Fibroblast of villous mesenchyme (primary cell): Measurements from ENCODE around the gene CLDN5. TPM values are rescaled to one million over a fixed set of nuclear protein-coding genes. Genes with fewer than 3 reads are reported as not detected.

Experiments used
- DNase-seq: peaks from one replicate; pipeline ENCODE4 v3.0.0-alpha.2; 2010; ENCODE audit warnings: low read depth
- H3K4me3 ChIP-seq: 2 replicates; pipeline ENCODE4 v1.5.1; 2011; ENCODE audit warnings: low read depth, mild to moderate bottlenecking, low read length
- total RNA-seq: library from RNA; depleted of rRNA; stranded (reverse); fragments of >200 nt; gene quantifications from 2 replicates; pipeline ENCODE4 v1.2.3, GENCODE V29; 2012
- TF ChIP-seq, protein P1 (sequence below): IDR thresholded peaks from 2 replicates; pipeline ENCODE4 v1.5.1; 2012; ENCODE audit warnings: low read depth, mild to moderate bottlenecking, low read length; ENCODE audit not compliant: insufficient read depth

Gene CLDN5
- total RNA-seq, 1 donor: not detected

DNA sequence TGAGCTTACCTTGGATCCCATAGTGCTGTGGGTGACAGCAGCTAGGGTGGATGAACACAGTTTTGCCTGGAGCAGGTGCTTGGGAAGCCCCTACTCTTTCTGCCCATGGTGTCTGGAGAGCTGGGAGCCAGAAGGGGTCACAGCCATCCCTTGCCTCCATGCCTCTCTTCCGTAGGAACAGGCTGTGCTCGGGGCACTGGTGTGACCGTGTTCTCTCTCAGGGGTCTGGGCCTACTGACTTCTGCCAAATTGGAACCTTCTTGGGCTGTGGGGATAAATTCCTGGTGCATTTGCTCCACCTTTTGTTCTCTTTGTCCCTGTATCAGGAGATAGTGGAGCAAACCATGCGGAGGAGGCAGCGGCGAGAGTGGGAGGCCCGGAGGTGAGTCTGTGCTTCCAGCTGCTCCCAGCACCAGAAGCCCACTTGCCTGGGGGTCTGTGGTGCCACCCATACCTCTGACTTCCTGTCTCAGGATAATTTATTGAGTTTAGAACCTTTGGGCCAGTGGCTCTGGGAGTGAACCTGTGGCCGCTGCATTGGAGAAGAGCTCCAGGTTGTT is 30.1 kb downstream of the CLDN5 start:
- TF ChIP-seq, protein P1, sequence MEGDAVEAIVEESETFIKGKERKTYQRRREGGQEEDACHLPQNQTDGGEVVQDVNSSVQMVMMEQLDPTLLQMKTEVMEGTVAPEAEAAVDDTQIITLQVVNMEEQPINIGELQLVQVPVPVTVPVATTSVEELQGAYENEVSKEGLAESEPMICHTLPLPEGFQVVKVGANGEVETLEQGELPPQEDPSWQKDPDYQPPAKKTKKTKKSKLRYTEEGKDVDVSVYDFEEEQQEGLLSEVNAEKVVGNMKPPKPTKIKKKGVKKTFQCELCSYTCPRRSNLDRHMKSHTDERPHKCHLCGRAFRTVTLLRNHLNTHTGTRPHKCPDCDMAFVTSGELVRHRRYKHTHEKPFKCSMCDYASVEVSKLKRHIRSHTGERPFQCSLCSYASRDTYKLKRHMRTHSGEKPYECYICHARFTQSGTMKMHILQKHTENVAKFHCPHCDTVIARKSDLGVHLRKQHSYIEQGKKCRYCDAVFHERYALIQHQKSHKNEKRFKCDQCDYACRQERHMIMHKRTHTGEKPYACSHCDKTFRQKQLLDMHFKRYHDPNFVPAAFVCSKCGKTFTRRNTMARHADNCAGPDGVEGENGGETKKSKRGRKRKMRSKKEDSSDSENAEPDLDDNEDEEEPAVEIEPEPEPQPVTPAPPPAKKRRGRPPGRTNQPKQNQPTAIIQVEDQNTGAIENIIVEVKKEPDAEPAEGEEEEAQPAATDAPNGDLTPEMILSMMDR: no peak
- no peak overlapping the region for H3K4me3 ChIP-seq
- no peak for DNase-seq

DNA sequence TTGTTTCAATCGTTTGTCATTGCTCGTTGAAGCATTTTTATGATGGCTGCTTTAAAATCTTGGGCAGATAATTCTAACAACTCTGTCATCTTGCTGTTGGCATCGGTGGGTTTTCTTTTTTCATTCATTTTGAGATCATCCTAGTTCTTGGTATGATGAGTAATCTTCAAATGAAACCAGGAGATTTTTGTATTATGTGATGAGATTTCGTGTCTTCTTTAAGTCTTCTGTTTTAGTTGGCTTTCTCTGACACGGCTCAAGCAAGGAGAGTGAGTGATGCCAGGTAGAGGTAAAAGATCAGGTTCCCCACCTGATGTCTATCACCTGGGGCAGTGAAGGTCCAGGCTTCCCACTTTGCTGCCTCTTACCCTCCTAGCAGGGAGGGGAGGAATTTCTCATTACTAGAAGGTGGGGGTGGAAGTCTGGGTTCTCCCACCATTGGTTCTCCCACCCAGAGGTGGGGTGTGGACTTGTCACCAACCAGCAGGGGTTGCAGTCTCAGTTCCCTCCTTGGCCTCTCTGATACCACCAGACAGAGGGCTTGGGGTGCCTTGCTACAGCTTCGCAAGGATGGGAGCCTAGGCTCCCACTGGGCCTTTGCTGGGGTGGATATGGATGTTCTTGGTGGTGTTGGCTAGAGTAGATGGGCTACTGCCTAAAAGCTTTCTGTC is 31.6 kb downstream of the CLDN5 start:
- TF ChIP-seq, protein P1: no peak
- no peak for DNase-seq
- no peak overlapping the region for H3K4me3 ChIP-seq

GRCh38 chr22:19490628-19491230 is 33.5 kb downstream of the CLDN5 start:
- TF ChIP-seq, protein P1: no peak
- no peak for DNase-seq
- no peak overlapping the region for H3K4me3 ChIP-seq

- TF ChIP-seq, protein P1: peak; percentile 12
- peak; percentile 34 for DNase-seq
- H3K4me3 ChIP-seq: no peak overlapping the region
Observed at GRCh38 chr22:19488884-19489843, 35.0 kb downstream of the CLDN5 start.

- DNase-seq: no peak
- no peak overlapping the region for H3K4me3 ChIP-seq
- TF ChIP-seq, protein P1: no peak
Observed at GRCh38 chr22:19488285-19488684, 35.9 kb downstream of the CLDN5 start.

- TF ChIP-seq, protein P1: no peak
- no peak overlapping the region for H3K4me3 ChIP-seq
- DNase-seq: peak; percentile 96
Observed at GRCh38 chr22:19483481-19484244, 40.5 kb downstream of the CLDN5 start.
